ENCODE results near the gene CHST12.

DNA sequence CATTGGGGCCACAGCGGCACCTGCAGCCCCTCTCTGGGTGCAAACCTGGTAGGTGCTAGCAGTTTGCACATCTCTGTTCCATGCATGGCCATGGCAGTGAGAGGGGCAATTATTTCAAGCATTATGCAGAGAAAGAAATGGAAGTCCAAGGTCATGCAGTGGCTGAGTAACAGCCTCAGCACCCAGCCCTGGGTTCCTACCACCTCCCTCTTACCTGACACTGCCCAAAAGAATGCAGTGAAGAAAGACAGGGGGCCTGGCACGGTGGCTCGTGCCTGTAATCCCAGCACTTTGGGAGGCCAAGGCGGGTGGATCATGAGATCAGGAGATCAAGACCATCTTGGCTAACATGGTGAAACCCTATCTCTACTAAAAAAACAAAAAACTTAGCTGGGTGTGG is 4.9 kb upstream of the CHST12 start:
- TF ChIP-seq, protein P1, sequence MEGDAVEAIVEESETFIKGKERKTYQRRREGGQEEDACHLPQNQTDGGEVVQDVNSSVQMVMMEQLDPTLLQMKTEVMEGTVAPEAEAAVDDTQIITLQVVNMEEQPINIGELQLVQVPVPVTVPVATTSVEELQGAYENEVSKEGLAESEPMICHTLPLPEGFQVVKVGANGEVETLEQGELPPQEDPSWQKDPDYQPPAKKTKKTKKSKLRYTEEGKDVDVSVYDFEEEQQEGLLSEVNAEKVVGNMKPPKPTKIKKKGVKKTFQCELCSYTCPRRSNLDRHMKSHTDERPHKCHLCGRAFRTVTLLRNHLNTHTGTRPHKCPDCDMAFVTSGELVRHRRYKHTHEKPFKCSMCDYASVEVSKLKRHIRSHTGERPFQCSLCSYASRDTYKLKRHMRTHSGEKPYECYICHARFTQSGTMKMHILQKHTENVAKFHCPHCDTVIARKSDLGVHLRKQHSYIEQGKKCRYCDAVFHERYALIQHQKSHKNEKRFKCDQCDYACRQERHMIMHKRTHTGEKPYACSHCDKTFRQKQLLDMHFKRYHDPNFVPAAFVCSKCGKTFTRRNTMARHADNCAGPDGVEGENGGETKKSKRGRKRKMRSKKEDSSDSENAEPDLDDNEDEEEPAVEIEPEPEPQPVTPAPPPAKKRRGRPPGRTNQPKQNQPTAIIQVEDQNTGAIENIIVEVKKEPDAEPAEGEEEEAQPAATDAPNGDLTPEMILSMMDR (IDR thresholded peaks at IDR 0.05): no peak
- no peak for TF ChIP-seq POLR2AphosphoS5 (IDR thresholded peaks at IDR 0.05)
